Tongue (tissue), 1 donor: ENCODE data around the gene REPIN1. TPM values are rescaled to one million over a fixed set of nuclear protein-coding genes. Genes with fewer than 3 reads are reported as not detected.

ENCODE experiments used
- total RNA-seq: library from RNA; depleted of rRNA; stranded (reverse); fragments of >200 nt; gene quantifications from one replicate; pipeline ENCODE4 v1.2.3, GENCODE V29; 2014

The REPIN1 gene
- total RNA-seq, 1 donor from 2014 or later, result 76.1 TPM

Other genes starting within 250 kb of the REPIN1 start
- gene LRRC61, start 45.5 kb upstream of the REPIN1 start, total RNA-seq, result 6.3 TPM
- gene ACTR3C, start 45.3 kb upstream of the REPIN1 start, total RNA-seq, result 12.1 TPM
- gene RARRES2, start 27.2 kb upstream of the REPIN1 start, total RNA-seq, result 35.5 TPM
- 17.1 TPM for gene ZNF775, start 10.5 kb downstream of the REPIN1 start, total RNA-seq
- gene GIMAP8, start 81.8 kb downstream of the REPIN1 start, total RNA-seq, result 12.2 TPM
- gene GIMAP7, start 146.1 kb downstream of the REPIN1 start, total RNA-seq, result 8.2 TPM
- 42.2 TPM for gene GIMAP4, start 198.6 kb downstream of the REPIN1 start, total RNA-seq